ENCODE results near the gene JARID2.

GRCh38 chr6:15526212-15526701 lies 280.4 kb downstream of the JARID2 start:
- TF ChIP-seq POLR2A (IDR thresholded peaks at IDR 0.05) = no peak
- no peak for TF ChIP-seq CTCF (IDR thresholded peaks at IDR 0.05)
- TF ChIP-seq POLR2AphosphoS5 (IDR thresholded peaks at IDR 0.05) = no peak

Measured in breast epithelium (tissue), 3 donors.